ENCODE results near the gene RBP3. TPM values are rescaled to one million over a fixed set of nuclear protein-coding genes. Genes with fewer than 3 reads are reported as not detected.

RBP3 gene
- total and polyA plus RNA-seq, 2 donors (not counting 3 experiments of a cell fraction or from before 2014, with no cell fraction given): not detected

DNA sequence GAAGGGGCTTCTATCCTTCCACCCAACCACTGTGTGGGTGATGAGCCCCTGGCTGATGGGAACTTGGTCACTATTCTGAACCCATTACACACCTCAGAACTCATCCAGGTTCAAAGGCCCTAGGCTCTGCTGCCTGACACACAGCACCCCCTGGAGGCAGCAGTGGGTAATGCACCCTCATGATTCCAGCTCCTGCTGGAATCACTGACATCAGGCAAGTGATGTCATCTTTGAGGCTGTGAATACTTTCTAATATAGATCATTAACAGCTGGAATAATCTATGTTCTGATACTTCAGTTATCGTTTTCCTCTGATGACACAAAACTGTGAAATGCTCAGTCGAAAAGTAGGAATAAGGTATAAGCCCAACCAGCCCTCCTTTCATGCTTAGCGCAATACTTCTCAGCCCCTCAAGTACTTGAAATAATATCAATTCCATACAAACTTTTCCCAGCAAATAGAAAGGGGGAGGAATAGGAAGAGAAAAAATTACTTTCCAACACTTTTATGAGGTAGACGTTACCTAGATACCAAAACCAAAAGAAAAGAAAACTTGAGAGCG lies 7.5 kb upstream of the RBP3 start:
- H3K4me1 ChIP-seq (ENCODE audit: control insufficient read depth, extremely low read depth, insufficient read depth, low read length): no peaks in the 10 kb centered on the region
- H3K27ac ChIP-seq (ENCODE audit: insufficient read depth, low read depth, low read length): no peak overlapping the region
- H3K9me3 ChIP-seq (replicated peaks; ENCODE audit: control insufficient read depth, insufficient read depth, low read length): no peaks in the 10 kb centered on the region
- H3K79me2 ChIP-seq (ENCODE audit: control insufficient read depth, insufficient read depth, low read length): no peaks in the 10 kb centered on the region
- no peak overlapping the region for H3K4me3 ChIP-seq (replicated peaks in 1 of 3; ENCODE audit: insufficient read depth in 1 of 3, low read depth in 1 of 3, low read length in 3 of 3)
- peaks cover 0 to 8% of the 10 kb centered on the region in 2 experiments for H3K27me3 ChIP-seq (ENCODE audit: control insufficient read depth in 2 of 2, insufficient read depth in 2 of 2, low read length in 2 of 2)
- ChIA-PET CTCF (interaction anchor here (0.5 to 2.2 kb wide), 26 partner anchors 10 to 348 kb away, joined by 3 to 49 read pairs (median 4); partner anchors contain the start of genes GDF2 and ZNF488), POLR2A (no interaction called here)
- intact Hi-C loops (cut with micrococcal nuclease) (loop anchor here (1.0 kb wide), 2 partner anchors 293 to 316 kb away; no protein-coding TSS in a partner anchor), dilution Hi-C loops (cut with MboI; ENCODE audit: extremely low pct_ligation_motif_present, low sequenced_read_pairs) (no loop called here)
- no peak for TF ChIP-seq FOS (IDR thresholded peaks at IDR 0.05; ENCODE audit: borderline replicate concordance, insufficient read depth, low read length)
- peak; percentile 91 to 97 for TF ChIP-seq CTCF (IDR thresholded peaks at IDR 0.05; ENCODE audit: extremely low read depth in 1 of 2, insufficient read depth in 1 of 2, low read depth in 1 of 2, low read length in 2 of 2)
- no TSS peak for BruUV-seq (replicated peaks)
- DNase-seq (ENCODE audit: low read depth, low spot score) (peak; percentile 64), FAIRE-seq (no peak)
- H3K4me2 ChIP-seq (ENCODE audit: insufficient read depth, low read length): no peak overlapping the region
- no peak overlapping the region for H2AFZ ChIP-seq (ENCODE audit: low read depth, low read length)
- H4K20me1 ChIP-seq (replicated peaks; ENCODE audit: control insufficient read depth, extremely low read depth, insufficient read depth, low read length): no peaks in the 10 kb centered on the region
- H3K9me1 ChIP-seq (replicated peaks; ENCODE audit: control insufficient read depth, extremely low read depth, insufficient read depth, low read length): no peaks in the 10 kb centered on the region
- H3K36me3 ChIP-seq (ENCODE audit: control insufficient read depth in 2 of 2, extremely low read depth in 1 of 2, insufficient read depth in 2 of 2, low read length in 2 of 2): no peaks in the 10 kb centered on the region
- H3K9ac ChIP-seq (replicated peaks; ENCODE audit: extremely low read depth, insufficient read depth, low read length): no peak overlapping the region

DNA sequence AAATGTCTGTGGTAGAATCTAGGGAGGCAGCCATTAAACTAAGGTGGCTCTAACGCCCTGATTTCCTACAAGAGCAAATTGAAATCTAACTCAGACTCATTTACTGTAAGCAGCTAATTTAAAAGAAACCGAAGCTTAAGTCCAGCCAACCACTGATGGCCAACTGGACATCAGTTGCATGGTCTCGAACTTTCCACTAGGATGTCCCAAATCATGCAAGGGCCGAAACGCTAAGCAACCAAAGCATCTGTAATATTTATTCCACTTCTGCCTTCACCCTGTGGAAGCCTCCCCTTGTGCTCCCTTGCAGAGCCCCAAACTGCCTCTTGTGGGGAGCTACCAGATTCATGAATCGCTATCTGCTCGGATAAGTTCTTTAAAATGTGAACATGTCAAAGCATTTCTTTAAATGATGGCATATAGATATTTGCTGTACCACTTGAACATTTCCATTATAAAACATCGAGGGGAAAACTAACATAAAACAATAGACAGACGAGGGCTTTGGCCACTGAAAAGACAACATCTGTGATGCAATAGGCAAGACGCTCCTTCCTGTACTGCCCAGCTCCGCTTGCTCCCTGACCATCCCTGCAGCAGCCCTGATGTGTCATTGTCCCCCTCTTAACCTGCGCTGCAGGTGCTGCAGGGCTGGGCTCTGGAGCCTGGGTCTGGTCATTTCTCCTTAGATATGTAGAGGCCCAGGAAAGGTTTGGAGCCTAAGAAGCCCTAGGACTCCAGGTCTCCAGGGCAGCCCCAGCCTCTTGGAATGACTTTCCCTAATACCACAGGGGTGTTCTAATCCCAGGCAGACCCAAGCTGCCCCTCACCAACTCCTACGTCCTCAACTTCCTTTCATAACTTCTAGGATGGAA lies 2.9 kb upstream of the RBP3 start:
- BruUV-seq (replicated peaks): no TSS peak
- Histone ChIP-seq H4K20me1 (replicated peaks; ENCODE audit: control insufficient read depth, extremely low read depth, insufficient read depth, low read length) (no peaks in the 10 kb centered on the region), H3K27me3 (ENCODE audit: control insufficient read depth in 2 of 2, insufficient read depth in 2 of 2, low read length in 2 of 2) (no peaks in the 10 kb centered on the region), H3K9me3 (replicated peaks; ENCODE audit: control insufficient read depth, insufficient read depth, low read length) (no peaks in the 10 kb centered on the region), H3K4me3 (replicated peaks in 1 of 3; ENCODE audit: insufficient read depth in 1 of 3, low read depth in 1 of 3, low read length in 3 of 3) (no peak overlapping the region), H3K79me2 (ENCODE audit: control insufficient read depth, insufficient read depth, low read length) (no peaks in the 10 kb centered on the region), H3K27ac (ENCODE audit: insufficient read depth, low read depth, low read length) (no peak overlapping the region), H3K9me1 (replicated peaks; ENCODE audit: control insufficient read depth, extremely low read depth, insufficient read depth, low read length) (no peaks in the 10 kb centered on the region), H3K9ac (replicated peaks; ENCODE audit: extremely low read depth, insufficient read depth, low read length) (no peak overlapping the region), H3K4me2 (ENCODE audit: insufficient read depth, low read length) (no peak overlapping the region), H2AFZ (ENCODE audit: low read depth, low read length) (no peak overlapping the region), H3K36me3 (ENCODE audit: control insufficient read depth in 2 of 2, extremely low read depth in 1 of 2, insufficient read depth in 2 of 2, low read length in 2 of 2) (no peaks in the 10 kb centered on the region), H3K4me1 (ENCODE audit: control insufficient read depth, extremely low read depth, insufficient read depth, low read length) (no peaks in the 10 kb centered on the region)
- intact Hi-C loops (cut with micrococcal nuclease) (no loop called here), dilution Hi-C loops (cut with MboI; ENCODE audit: extremely low pct_ligation_motif_present, low sequenced_read_pairs) (no loop called here)
- ChIA-PET POLR2A (no interaction called here), CTCF (interaction anchor here (1.4 to 1.6 kb wide), 3 partner anchors 14 to 320 kb away, joined by 3 to 4 read pairs (median 3); no protein-coding TSS in a partner anchor)
- no peak for DNase-seq (ENCODE audit: low read depth, low spot score)
- FAIRE-seq: no peak
- TF ChIP-seq POLR2A (IDR thresholded peaks at IDR 0.05; ENCODE audit: low read depth, low read length): no peak
- TF ChIP-seq, protein P1, sequence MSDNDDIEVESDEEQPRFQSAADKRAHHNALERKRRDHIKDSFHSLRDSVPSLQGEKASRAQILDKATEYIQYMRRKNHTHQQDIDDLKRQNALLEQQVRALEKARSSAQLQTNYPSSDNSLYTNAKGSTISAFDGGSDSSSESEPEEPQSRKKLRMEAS (IDR thresholded peaks at IDR 0.05; ENCODE audit: insufficient read depth, insufficient read length): no peak
- TF ChIP-seq JUN (IDR thresholded peaks at IDR 0.05; ENCODE audit: borderline replicate concordance, insufficient read depth, insufficient read length, low read depth): no peak
- no peak for TF ChIP-seq MYC (IDR thresholded peaks at IDR 0.05; ENCODE audit: low read depth, low read length)
- no peak for TF ChIP-seq EZH2 (IDR thresholded peaks at IDR 0.05; ENCODE audit: borderline replicate concordance, low read depth, low read length, severe bottlenecking)

All from endothelial cell of umbilical vein (primary cell).